ENCODE results near the gene FAM219A. TPM values are rescaled to one million over a fixed set of nuclear protein-coding genes. Genes with fewer than 3 reads are reported as not detected.
"Not testable (repeated sequence)": the region's sequence is repeated elsewhere in the genome, so short reads cannot be mapped to it uniquely, and the experiment has no call there.

The FAM219A gene
- total RNA-seq, 1 experiment from 2014 or later, result 22.7 TPM

DNA sequence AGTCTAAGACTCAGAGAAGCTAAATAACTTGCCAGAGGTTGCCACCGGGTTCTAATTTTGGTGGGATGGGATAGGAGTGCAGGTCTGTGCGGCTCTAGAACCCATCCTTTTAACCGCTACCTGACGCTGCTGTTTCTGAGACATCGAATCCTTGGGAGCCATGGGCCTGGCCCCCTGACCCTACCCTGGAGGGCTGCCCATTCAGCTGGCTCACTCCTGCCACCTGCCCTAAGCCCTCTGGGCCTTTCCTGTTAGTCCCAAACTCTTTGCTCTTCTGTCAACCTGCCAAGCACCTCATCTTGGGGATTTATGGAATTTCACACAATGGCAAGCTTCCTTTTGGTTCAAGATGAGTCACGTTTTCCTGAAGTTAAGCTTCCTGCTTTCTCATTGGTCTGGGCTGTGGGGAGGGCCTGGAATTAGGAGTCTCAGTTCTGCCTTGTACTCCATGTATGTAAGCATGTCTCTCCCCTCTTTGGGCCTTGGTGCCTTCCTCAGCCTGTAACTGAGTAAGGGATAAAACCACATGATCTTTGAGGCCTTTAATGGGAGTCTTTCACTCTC lies 37.9 kb upstream of the FAM219A start:
- Histone ChIP-seq H3K36me3 (replicated peaks; ENCODE audit: control insufficient read depth, insufficient read depth, low read length) (no peaks in the 10 kb centered on the region), H3K27me3 (ENCODE audit: control insufficient read depth, insufficient read depth, low read length) (no peaks in the 10 kb centered on the region), H3K4me3 (ENCODE audit: insufficient read depth, low read depth, low read length) (no peak overlapping the region)
- no peak for DNase-seq

GRCh38 chr9:34493972-34494535 lies 35.7 kb upstream of the FAM219A start:
- DNase-seq, result peak; percentile 80
- H3K27me3 ChIP-seq (ENCODE audit: control insufficient read depth, insufficient read depth, low read length), result no peaks in the 10 kb centered on the region; the same call in 1 of the 2 replicates
- H3K4me3 ChIP-seq (ENCODE audit: insufficient read depth, low read depth, low read length), result no peak overlapping the region
- no peaks in the 10 kb centered on the region for H3K36me3 ChIP-seq (replicated peaks; ENCODE audit: control insufficient read depth, insufficient read depth, low read length)

- no peaks in the 10 kb centered on the region for H3K36me3 ChIP-seq (replicated peaks; ENCODE audit: control insufficient read depth, insufficient read depth, low read length)
- no peaks in the 10 kb centered on the region; the same call in 1 of the 2 replicates for H3K27me3 ChIP-seq (ENCODE audit: control insufficient read depth, insufficient read depth, low read length)
- H3K4me3 ChIP-seq (ENCODE audit: insufficient read depth, low read depth, low read length), result no peak overlapping the region
- DNase-seq, result peak; percentile 66
Measured at GRCh38 chr9:34492051-34492450, 33.7 kb upstream of the FAM219A start.

DNA sequence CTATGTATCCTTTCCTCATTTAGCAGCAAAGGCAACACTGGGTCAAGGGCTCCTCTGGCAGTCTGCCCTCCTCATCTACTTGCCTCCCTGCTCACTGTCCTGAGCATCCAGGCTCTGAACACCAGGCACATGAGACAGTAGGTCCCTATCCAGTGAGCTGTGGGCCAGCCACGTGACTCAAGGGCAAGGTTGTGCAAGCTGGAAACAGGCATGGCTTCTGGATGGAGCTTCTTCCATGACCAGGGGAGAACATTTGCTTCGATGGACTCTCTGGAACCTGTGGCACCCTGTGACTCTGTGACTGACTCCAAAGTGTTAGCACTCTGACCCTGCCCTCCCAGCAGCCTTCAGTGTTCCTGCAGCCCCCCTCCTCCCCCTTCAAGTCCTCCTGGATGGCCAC lies 33.2 kb upstream of the FAM219A start:
- no peak for DNase-seq
- Histone ChIP-seq H3K4me3 (ENCODE audit: insufficient read depth, low read depth, low read length) (no peak overlapping the region), H3K36me3 (replicated peaks; ENCODE audit: control insufficient read depth, insufficient read depth, low read length) (no peaks in the 10 kb centered on the region), H3K27me3 (ENCODE audit: control insufficient read depth, insufficient read depth, low read length) (no peaks in the 10 kb centered on the region; the same call in 1 of the 2 replicates)

- no peaks in the 10 kb centered on the region for H3K36me3 ChIP-seq (replicated peaks; ENCODE audit: control insufficient read depth, insufficient read depth, low read length)
- DNase-seq, result no peak
- no peak overlapping the region for H3K4me3 ChIP-seq (ENCODE audit: insufficient read depth, low read depth, low read length)
- H3K27me3 ChIP-seq (ENCODE audit: control insufficient read depth, insufficient read depth, low read length), result no peaks in the 10 kb centered on the region; the same call in 1 of the 2 replicates
Measured at GRCh38 chr9:34490760-34491159, 32.4 kb upstream of the FAM219A start.

DNA sequence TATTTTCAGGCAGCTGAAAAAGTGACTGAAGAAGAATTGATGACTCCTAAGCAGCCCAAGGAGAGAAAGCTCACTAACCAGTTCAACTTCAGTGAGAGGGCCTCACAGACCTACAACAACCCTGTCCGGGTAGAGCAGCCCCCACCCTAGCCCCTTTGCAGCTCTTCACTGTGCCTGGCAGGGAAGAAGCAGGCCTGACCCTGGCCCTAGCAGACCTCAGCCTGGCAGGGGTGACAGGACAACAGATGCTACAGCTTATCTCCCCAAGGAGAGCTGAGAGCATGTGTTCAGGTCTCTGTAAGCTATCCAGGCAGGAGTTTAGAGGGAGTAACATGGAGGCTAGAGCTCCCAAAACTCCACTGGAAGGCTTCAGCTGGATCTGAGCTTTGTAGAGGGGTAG lies 32.0 kb upstream of the FAM219A start:
- Histone ChIP-seq H3K27me3 (ENCODE audit: control insufficient read depth, insufficient read depth, low read length) (no peaks in the 10 kb centered on the region; the same call in 1 of the 2 replicates), H3K36me3 (replicated peaks; ENCODE audit: control insufficient read depth, insufficient read depth, low read length) (no peaks in the 10 kb centered on the region), H3K4me3 (ENCODE audit: insufficient read depth, low read depth, low read length) (no peak overlapping the region)
- DNase-seq, result no peak

DNA sequence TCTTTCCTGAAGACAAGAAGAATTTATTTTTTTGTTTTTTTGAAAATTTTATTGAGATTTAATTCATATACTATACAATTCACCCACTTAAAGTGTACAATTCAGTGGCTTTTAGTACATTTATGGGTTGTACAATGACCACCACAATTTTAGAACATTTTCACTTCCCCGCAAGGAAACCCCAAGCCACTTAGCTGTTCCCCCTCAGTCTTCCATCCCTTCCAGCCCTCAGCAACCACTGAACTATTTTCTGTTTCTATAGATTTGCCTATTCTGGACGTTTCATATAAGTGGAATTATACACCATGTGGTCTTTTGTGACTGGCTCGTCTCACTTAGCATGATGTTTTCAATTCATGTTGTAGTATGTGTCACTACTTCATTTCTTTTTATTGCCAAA lies 28.2 kb upstream of the FAM219A start:
- no peak for DNase-seq
- no peak overlapping the region for H3K4me3 ChIP-seq (ENCODE audit: insufficient read depth, low read depth, low read length)
- no peaks in the 10 kb centered on the region; the same call in 1 of the 2 replicates for H3K27me3 ChIP-seq (ENCODE audit: control insufficient read depth, insufficient read depth, low read length)
- no peaks in the 10 kb centered on the region for H3K36me3 ChIP-seq (replicated peaks; ENCODE audit: control insufficient read depth, insufficient read depth, low read length)

- Histone ChIP-seq H3K27me3 (ENCODE audit: control insufficient read depth, insufficient read depth, low read length) (no peaks in the 10 kb centered on the region; the same call in 1 of the 2 replicates), H3K4me3 (ENCODE audit: insufficient read depth, low read depth, low read length) (no peak overlapping the region), H3K36me3 (replicated peaks; ENCODE audit: control insufficient read depth, insufficient read depth, low read length) (no peaks in the 10 kb centered on the region)
- no peak for DNase-seq
Measured at GRCh38 chr9:34485822-34486221, 27.5 kb upstream of the FAM219A start.

DNA sequence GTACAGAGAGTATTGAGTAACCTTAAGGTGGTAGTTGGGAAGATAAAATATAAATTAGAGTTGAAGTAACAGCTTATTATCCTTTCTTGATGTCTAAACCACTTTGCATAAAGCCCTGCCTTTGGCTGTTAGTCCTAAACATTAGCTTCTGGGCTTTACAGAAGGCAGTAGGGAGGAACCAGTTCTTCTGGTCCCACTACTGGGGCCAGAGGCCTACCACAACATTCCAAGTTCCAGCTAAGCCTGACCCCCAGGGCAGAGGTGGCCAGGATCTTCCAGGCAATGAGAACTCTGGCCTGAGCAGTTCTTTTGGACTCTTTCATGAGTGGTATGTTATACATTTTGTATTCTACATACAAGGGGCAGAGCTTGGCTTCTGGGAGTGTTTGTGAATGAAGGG lies 26.3 kb upstream of the FAM219A start:
- Histone ChIP-seq H3K27me3 (ENCODE audit: control insufficient read depth, insufficient read depth, low read length) (no peaks in the 10 kb centered on the region), H3K4me3 (ENCODE audit: insufficient read depth, low read depth, low read length) (no peak overlapping the region), H3K36me3 (replicated peaks; ENCODE audit: control insufficient read depth, insufficient read depth, low read length) (no peaks in the 10 kb centered on the region)
- DNase-seq, result no peak

DNA sequence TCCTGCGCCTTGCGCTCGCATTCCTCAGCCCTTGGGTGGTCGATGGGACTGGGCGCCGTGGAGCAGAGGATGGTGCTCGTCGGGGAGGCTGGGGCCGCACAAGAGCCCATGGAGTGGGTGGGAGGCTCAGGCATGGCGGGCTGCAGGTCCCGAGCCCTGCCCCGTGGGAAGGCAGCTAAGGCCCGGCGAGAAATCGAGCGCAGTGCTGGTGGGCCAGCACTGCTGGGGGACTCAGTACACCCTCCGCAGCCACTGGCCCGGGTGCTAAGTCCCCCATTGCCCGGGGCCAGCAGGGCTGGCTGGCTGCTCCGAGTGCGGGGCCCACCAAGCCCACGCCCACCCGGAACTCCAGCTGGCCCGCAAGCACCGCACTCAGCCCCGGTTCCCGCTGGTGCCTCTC lies 24.4 kb upstream of the FAM219A start:
- not testable (repeated sequence) for H3K27me3 ChIP-seq (ENCODE audit: control insufficient read depth, insufficient read depth, low read length); H3K36me3 ChIP-seq (replicated peaks; ENCODE audit: control insufficient read depth, insufficient read depth, low read length); H3K4me3 ChIP-seq (ENCODE audit: insufficient read depth, low read depth, low read length); DNase-seq

DNA sequence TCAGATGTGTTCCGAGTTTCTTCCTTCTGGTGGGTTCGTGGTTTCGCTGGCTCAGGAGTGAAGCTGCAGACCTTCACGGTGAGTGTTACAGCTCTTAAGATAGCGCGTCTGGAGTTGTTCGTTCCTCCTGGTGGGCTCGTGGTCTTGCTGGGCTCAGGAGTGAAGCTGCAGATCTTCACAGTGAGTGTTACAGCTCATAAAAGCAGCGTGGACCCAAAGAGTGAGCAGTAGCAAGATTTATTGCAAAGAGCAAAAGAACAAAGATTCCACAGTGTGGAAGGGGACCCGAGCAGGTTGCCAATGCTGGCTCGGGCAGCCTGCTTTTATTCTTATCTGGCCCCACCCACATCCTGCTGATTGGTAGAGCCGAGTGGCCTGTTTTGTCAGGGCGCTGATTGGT lies 23.2 kb upstream of the FAM219A start:
- DNase-seq; H3K27me3 ChIP-seq (ENCODE audit: control insufficient read depth, insufficient read depth, low read length); H3K36me3 ChIP-seq (replicated peaks; ENCODE audit: control insufficient read depth, insufficient read depth, low read length); H3K4me3 ChIP-seq (ENCODE audit: insufficient read depth, low read depth, low read length): not testable (repeated sequence)

- no peak for DNase-seq
- H3K36me3 ChIP-seq (replicated peaks; ENCODE audit: control insufficient read depth, insufficient read depth, low read length), result no peaks in the 10 kb centered on the region
- H3K4me3 ChIP-seq (ENCODE audit: insufficient read depth, low read depth, low read length), result no peak overlapping the region
- no peaks in the 10 kb centered on the region for H3K27me3 ChIP-seq (ENCODE audit: control insufficient read depth, insufficient read depth, low read length)
Measured at GRCh38 chr9:34479431-34479866, 21.1 kb upstream of the FAM219A start.

DNA sequence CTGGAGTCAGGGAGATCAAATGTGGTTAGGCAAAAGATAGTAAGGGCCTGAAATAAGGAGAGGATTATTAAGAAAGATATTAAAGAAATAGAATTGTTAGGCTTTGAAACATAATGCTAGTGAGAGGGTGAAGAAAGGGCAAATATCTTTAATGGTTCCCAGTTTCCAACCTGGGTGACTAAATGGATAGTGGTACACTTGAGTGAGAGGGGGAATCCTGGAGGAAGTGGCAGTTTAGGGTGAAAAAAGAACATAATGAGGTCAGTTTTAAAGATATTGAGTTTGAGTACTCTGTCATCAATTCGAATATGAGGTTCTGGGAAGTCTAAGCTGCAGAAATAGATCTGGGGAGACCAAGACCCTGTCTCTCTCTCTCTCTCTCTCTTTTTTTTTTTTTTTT lies 19.2 kb upstream of the FAM219A start:
- Histone ChIP-seq H3K4me3 (ENCODE audit: insufficient read depth, low read depth, low read length) (no peak overlapping the region), H3K36me3 (replicated peaks; ENCODE audit: control insufficient read depth, insufficient read depth, low read length) (no peaks in the 10 kb centered on the region), H3K27me3 (ENCODE audit: control insufficient read depth, insufficient read depth, low read length) (no peaks in the 10 kb centered on the region)
- DNase-seq, result no peak

GRCh38 chr9:34475097-34475496 lies 16.7 kb upstream of the FAM219A start:
- Histone ChIP-seq H3K4me3 (ENCODE audit: insufficient read depth, low read depth, low read length) (no peak overlapping the region), H3K36me3 (replicated peaks; ENCODE audit: control insufficient read depth, insufficient read depth, low read length) (no peaks in the 10 kb centered on the region), H3K27me3 (ENCODE audit: control insufficient read depth, insufficient read depth, low read length) (no peaks in the 10 kb centered on the region)
- no peak for DNase-seq

DNA sequence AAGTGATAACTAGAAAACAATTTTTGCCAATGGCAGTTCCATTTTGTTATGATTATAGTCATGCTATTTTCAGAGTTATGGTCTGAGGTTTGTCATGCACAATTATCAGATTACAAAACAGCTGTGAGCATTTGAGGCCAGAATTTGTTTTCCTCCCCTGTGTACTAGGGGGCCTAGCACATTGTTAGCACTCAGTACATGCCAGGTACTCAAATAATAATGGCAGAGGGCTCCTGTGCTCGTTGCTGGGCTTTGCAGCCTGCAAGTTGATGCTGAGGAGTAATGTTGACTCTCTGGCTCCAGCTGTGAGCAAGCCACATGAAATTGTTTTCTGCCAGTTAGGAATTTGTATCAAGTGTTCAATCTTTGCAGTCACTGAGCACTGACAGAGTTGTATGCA lies 7.1 kb upstream of the FAM219A start:
- Histone ChIP-seq H3K4me3 (ENCODE audit: insufficient read depth, low read depth, low read length) (no peak overlapping the region), H3K36me3 (replicated peaks; ENCODE audit: control insufficient read depth, insufficient read depth, low read length) (no peaks in the 10 kb centered on the region), H3K27me3 (ENCODE audit: control insufficient read depth, insufficient read depth, low read length) (no peaks in the 10 kb centered on the region; the same call in 1 of the 2 replicates)
- DNase-seq, result no peak
